GM18520 (cell line): ENCODE data around the gene PITPNM1.
"Not testable (repeated sequence)": the region's sequence is repeated elsewhere in the genome, so short reads cannot be mapped to it uniquely, and the experiment has no call there.

Experiments used
- ATAC-seq: cut with Tn5 transposase; IDR thresholded peaks from one replicate; pipeline ENCODE4 v1.9.1; 2021; ENCODE audit not compliant: unreplicated experiment

The PITPNM1 gene

DNA sequence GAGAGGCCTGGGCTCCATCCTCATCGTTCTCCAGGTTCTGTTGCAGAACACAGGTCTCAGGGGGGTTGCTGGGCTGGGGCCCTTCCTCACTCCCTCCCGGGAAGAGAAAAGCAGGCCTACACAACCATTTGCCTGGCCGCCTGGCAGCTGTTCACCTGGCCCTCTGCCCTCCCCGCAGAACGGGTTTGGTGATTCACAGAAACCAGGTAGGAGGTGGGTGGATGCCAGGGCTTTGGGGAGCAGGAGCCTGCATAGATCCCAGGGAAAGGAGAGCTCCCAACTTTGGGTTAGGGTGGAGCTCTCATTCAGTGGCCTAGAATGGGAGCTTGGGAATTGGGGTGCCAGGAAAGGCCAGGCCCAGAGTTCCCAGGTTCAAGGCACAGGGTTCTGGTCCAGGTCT is 37.1 kb downstream of the PITPNM1 start:
- ATAC-seq: no peak

DNA sequence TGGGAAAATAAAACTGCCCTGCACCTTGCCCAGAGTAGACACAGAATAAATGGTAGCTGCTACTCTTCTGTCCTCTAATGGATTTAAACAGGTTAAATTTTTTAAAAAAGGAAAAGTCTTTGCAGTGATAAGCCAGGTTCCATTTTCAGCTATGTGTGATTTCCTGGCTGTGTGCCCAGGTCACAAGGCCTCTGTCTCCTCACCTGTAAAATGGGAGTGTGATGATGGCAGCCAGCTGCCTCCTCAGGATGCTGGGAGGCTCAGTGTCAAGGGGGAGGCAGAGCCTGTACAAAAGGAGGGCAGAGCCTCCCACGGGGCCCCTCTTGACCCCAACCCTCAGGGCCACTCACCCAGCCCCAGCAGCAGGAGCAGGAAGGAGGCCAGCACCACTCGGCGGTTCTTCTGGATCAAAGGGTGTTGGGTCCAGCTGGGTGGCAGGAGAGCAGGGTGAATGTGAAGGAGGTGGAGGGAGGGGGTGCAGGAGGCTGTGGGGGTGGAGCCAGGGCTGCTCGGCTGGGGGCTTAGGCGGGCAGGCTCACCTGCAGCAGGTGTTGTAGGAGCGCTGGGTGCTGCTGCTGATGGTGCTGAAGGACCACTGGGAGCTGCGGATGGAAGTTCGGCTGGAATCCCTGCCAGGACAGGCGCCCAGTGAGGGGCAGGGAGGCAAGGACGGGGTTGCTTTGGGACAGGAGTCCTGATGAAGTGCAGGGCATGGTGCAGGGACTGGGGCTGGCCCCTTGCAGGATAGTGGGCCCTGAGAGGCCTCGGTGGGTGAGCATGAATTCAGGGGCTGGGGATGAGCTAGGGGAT is 38.0 kb downstream of the PITPNM1 start:
- ATAC-seq: no peak

GRCh38 chr11:67466367-67466766 is 38.8 kb downstream of the PITPNM1 start:
- no peak for ATAC-seq

GRCh38 chr11:67465530-67465929 is 39.6 kb downstream of the PITPNM1 start:
- ATAC-seq: not testable (repeated sequence)

- no peak for ATAC-seq
Observed at GRCh38 chr11:67465189-67465510, 40.0 kb downstream of the PITPNM1 start.

DNA sequence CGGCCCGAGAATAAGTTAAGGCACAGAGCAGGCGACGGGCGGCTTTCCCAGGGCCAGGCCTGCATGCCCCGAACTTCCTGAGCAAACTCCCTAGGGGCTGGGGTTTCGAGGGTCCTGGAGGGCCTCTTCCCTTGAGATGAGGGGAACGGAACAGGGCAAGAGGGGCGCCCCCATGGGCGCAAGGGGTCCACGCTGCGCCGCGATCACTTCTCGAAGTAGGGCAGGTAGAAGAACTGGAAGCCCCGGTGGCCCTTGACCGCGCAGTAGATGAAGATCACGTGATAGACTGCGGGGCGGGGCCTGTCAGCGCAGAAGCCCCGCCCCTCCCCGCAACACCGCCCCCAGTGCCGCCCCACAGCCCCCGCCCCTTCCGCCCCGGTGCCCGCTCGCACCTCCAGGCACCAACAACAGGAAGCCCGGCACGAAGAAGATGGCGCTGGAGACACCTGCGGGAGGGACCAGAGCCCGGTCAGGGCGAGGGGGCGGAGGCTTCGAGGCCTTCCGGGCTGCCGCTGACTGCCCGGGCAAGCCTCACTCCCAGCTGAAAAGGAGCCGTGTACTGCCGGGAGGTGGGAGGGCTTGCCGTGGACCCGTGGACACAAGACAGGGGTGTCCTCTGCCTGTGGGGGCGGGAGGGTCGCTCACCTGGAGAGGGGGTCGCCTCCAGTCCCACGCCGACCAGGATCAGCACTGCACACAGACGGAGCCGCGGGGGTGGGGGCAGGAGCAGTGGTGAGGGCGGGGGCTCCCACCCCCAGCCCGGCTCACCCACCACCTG is 40.6 kb downstream of the PITPNM1 start:
- no peak for ATAC-seq

DNA sequence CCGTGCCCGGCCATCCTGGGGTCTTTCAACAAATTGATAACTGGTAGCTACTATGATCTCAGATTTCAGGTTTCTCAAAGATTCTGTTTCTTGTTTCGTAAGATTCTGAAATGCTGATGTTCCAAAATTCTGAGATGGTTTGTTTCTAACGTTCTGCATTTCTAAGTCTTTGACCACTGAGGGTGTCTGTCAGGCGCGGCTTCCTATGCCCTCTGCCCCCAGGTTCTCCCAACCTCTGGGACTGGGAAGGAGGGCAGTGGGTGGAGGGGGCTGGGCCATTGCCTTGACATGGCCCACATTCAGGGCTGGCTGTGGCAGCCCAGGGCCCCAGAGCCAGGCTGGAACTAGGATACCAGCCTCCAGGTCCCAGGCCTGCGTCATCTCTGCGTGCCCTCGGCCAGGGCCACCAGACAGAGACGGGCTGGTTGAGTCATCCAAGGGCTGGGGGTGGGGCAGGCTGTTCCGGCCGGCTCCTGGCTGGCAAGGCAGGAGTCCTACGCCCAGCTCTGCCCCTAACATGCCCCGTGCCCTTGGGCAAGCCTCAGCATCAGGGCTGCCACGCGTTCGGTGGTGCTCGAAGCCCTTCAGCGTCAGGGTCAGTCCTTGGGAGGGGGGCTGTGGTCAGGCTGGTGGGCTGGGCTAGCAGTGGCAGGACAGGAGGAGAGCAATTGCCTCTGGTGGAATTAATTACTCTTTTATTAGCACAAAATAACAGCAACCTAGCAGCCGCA is 41.3 kb downstream of the PITPNM1 start:
- ATAC-seq: no peak

DNA sequence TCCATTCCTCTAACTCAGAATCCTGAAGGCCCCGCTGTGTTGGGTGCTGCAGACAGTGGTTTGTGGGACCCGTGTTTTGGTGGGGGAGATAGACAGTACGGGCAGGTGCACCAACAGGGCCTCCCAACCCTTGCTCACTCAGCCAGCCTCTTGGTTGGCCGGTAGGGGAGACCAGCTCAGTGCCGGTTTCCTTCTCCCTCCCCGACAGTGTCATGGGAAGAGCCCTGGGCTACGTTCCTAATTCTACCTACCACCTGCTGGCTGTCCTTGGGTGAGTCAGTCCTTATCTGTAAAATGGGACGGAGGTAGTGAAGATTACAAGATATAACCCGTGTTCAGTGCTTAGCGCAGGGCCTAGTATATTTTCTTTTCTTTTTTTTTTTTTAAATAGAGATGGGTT is 42.0 kb downstream of the PITPNM1 start:
- no peak for ATAC-seq

DNA sequence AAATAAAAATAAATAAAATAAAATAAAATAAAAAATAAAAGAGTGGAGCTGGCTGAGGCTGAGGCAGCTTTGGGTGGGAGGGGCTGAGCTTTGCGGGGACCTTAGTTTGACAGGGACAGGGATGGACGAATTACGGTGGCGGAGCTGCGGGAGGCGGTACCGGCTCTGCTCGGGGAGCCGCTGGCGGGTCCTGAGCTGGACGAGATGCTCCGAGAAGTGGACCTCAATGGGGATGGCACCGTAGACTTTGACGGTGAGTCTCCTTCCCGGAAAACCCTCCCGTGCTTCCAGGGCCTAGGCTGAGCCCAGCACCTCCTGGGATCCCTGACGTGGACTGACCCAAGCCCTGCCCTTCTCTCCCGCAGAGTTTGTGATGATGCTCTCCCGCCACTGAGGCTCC is 46.9 kb downstream of the PITPNM1 start:
- ATAC-seq: no peak

DNA sequence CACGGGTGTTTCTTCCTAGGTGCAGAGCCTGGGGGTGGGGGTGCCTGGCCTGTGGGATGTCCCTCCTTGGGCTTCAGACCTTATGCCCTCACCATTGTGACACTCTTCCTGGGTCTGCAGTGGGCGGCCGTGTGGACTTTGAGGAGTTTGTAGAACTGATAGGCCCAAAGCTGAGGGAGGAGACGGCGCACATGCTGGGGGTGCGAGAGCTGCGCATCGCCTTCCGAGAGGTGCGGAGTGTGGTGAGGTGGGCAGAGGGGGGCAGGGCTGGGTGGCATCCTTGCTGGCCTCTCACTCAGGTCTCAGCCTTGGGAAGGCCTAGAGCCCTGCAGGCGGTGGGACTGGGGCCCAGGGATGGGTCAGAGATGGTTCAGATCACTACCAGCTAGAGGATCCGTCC is 47.7 kb downstream of the PITPNM1 start:
- ATAC-seq: no peak

- no peak for ATAC-seq
Observed at GRCh38 chr11:67456068-67456705, 49.0 kb downstream of the PITPNM1 start.

DNA sequence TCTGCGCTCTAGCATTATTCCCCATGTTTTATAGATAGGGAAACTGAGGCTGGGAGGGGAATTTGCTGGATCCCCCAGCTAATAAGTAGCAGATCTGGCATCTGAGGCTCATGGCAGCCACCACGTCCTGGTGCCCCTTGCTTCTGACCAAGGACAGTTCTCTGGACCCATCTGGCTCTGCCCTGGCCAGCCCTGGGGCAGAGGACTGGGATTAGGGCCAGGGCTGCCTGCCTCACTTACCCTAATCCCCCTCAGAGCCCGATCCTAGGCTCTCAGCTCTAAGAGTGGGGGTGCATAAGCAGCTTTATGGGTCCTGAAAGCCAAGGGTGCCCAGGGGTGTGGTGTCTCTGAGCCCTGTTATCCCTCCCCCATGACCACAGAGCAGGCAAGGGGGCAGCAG is 50.1 kb downstream of the PITPNM1 start, which contains the start of gene CABP4:
Gene CABP4, plus strand, starts transcription at position 301 of the 400 bp plus-strand sequence. Its CDS starts 70 bp downstream, at position 371.
- no peak for ATAC-seq

DNA sequence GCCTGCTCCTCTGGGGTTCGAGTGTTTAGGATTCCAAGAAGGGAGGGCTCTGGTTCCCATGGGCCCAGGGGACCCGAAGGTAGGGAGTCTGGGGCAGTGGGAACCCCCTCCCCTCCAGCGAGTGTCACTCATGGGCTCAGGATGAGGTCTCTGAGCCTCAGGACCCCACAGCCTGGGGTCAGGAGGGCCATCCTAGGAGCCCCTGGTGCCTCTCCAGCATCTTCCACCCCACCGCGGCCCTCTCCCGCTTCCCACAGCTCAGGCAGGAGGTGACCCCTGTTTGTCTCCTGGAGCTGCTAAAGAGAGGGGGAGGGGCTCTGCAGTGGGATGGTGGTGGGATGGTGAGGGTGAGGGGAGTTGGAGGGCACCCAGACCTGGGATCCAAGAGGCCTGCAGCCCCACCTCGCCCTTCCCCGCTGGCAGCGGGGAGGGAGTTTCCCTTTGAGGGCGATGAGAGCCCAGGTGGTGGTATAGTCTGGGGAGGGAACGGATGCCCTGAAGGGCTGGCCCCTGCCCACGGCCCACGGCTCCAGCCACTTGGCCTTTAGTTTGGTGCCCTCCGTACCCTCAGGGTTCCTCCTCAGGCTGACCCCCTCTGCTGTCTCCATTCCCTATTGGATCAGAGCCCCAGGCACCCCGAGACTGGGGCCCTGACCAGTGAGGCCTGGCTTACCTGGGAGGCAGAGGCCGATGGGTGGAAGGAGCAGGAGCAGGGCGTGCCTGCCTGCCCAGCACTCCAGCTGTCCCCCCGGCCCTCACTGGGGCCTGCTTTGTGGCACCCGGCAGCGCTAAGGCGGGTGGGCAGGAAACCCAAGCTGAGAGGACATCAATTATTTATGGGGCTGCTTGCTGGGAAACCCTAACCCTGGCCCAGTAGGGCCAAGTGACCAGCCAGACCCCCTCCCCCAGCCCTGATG is 51.1 kb downstream of the PITPNM1 start:
- no peak for ATAC-seq

DNA sequence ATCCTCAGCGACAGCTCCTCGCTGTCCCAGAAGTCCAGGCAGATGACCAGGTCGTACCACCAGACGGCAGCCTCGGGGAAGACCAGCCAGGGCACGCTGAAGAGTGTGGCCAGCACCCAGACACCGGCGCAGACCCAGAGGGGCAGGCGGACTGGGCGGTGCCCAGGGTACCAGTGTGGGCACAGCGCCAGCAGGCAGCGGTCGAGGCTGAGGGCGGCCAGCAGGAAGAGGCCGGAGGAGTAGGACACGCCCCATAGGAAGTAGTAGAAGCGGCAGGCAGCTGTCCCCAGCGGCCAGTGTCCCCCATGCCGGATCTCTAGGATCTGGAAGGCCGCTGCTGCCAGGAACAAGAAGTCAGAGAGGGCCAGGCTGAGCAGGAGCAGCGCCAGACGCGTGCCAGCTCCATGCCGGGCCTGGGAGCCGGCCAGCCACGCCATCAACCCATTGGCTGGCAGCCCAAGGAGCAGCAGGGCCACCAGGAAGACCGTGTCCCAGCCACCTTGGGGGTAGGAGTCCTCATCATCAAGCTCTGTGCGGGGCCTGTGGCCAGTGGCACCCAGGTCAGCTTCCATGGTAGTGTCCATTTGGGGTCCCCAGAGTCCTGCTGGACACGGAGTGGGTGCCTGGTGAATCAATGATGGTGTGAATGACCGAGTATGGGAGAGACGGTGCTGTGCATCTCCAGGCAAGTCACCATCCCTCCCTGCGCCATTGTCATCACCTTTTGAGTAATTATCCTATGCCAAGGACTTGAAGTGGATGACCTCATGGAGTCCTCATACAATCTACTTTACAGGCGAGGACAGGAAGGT is 52.8 kb downstream of the PITPNM1 start, which contains the start of gene GPR152:
Gene GPR152, minus strand, starts transcription at position 589 of the 812 bp plus-strand sequence. Its CDS starts 5 bp downstream, at position 584.
- no peak for ATAC-seq

GRCh38 chr11:67451658-67451976 is 53.5 kb downstream of the PITPNM1 start:
- no peak for ATAC-seq

GRCh38 chr11:67450796-67451657 is 54.1 kb downstream of the PITPNM1 start:
- ATAC-seq: no peak

- ATAC-seq: no peak
Observed at GRCh38 chr11:67449116-67449844, 55.9 kb downstream of the PITPNM1 start.

DNA sequence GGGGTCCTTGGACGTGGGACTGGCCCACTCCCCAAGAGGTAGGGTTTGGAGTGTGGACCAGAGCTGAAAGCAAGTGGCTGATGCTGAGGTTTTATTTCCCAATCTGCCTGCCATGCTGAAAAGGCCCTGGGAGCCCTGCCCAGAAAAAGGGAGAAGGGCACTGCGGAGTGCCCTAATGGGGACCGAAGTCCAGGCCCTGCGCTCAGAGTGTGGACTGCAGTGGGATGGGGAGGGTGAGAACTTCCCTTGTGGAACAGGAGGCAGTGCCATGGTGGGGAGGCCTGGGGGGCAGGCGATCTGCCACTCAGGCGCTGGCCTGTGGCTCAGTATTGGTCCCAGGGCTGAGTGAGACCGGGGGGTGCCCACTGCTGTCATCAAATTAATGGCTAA is 56.9 kb downstream of the PITPNM1 start:
- ATAC-seq: no peak
